Colonic mucosa (tissue), 4 donors: Measurements from ENCODE around the gene PTK6. TPM values are rescaled to one million over a fixed set of nuclear protein-coding genes. Genes with fewer than 3 reads are reported as not detected.

Experiments
- DNase-seq: peaks from one replicate; pipeline ENCODE4 v3.0.0-alpha.2; 2020
- H3K27ac ChIP-seq: fragments of 200-600 bp; one replicate; pipeline ENCODE4 v1.8.0; 2021
- H3K27me3 ChIP-seq: fragments of 200-600 bp; one replicate; pipeline ENCODE4 v1.8.0; 2021
- H3K36me3 ChIP-seq: fragments of 200-600 bp; one replicate; pipeline ENCODE4 v1.8.0; 2021
- H3K4me1 ChIP-seq: fragments of 200-600 bp; one replicate; pipeline ENCODE4 v1.8.0; 2021; ENCODE audit warnings: mild to moderate bottlenecking
- H3K4me3 ChIP-seq: fragments of 200-600 bp; one replicate; pipeline ENCODE4 v1.8.0; 2021
- H3K9ac ChIP-seq, 2 donors: one replicate each; pipeline ENCODE4 v1.7.0; 2013; ENCODE audit warnings: control low read depth in 2 of 2, low read depth in 2 of 2, low read length in 2 of 2
- H3K9me3 ChIP-seq: fragments of 200-600 bp; one replicate; pipeline ENCODE4 v1.8.0; 2021
- intact Hi-C: fragments of 100-400 bp; cut with DNase I; formaldehyde crosslinking; loops from one replicate; pipeline ENCODE4 v1.14.1; 2022
- total RNA-seq, 2 donors: library from RNA; stranded (reverse); fragmentation: NEBNext Ultra II Directional in 1 of 2; extraction: Animal tissue kit (Norgen Biotek cat#: 25700) in 1 of 2; gene quantifications; one replicate each; pipeline ENCODE4 v1.2.1, GENCODE V29; 2021
- TF ChIP-seq, protein P1 (sequence below): fragments of 200-600 bp; IDR thresholded peaks from one replicate; pipeline ENCODE4 v1.8.0; 2022; ENCODE audit warnings: antibody characterized with exemption, mild to moderate bottlenecking
- donor health status: healthy.
- donor health status: DM: no; HTN: no; CAD: no.
- donor health status: DM: no; HTN: no; CAD: no.

PTK6 gene
- total RNA-seq, 2 donors from 2014 or later = 69.0 to 91.1 TPM

DNA sequence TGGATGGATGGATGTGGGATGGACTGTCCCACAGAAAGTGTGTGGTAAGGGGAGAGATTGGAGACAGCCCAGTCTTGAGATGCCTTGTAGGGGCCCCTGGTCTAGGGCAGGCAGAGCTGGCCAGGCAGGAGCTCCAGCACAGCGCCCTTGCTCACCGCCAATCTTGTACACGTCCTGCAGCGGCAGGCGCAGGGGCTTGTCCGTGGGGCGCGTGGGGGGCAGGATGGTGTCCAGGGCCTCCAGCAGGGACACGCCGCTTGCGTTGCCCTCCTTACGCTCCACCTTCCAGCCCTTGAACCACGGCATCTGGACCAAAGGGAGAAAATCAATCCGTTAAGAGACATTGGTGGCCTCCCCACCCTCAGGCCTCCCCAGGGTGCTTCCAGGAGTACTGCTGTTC lies 44.2 kb downstream of the PTK6 start:
- Histone ChIP-seq H3K27me3 (peaks cover 25% of the 10 kb centered on the region), H3K4me1 (peaks cover 3% of the 10 kb centered on the region), H3K36me3 (no peaks in the 10 kb centered on the region), H3K9ac (no peak overlapping the region), H3K27ac (no peak overlapping the region), H3K4me3 (no peak overlapping the region), H3K9me3 (no peaks in the 10 kb centered on the region)
- intact Hi-C loops = no loop called here
- TF ChIP-seq, protein P1, sequence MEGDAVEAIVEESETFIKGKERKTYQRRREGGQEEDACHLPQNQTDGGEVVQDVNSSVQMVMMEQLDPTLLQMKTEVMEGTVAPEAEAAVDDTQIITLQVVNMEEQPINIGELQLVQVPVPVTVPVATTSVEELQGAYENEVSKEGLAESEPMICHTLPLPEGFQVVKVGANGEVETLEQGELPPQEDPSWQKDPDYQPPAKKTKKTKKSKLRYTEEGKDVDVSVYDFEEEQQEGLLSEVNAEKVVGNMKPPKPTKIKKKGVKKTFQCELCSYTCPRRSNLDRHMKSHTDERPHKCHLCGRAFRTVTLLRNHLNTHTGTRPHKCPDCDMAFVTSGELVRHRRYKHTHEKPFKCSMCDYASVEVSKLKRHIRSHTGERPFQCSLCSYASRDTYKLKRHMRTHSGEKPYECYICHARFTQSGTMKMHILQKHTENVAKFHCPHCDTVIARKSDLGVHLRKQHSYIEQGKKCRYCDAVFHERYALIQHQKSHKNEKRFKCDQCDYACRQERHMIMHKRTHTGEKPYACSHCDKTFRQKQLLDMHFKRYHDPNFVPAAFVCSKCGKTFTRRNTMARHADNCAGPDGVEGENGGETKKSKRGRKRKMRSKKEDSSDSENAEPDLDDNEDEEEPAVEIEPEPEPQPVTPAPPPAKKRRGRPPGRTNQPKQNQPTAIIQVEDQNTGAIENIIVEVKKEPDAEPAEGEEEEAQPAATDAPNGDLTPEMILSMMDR = no peak
- DNase-seq = no peak

DNA sequence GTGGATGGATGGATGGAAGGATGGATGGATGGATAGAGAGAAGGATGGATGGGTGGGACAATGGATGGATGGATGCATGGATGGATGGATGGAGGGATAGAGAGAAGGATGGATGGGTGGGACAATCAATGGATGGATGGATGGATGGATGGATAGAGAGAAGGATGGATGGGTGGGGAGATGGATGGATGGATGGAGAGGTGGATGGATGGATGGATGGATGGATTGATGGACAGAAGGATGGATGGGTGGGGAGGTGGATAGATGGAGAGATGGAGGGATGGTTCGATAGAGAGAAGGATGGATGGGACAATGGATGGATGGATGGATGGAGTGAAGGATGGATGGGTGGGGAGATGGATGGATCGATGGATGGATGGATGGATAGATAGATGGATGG lies 44.7 kb downstream of the PTK6 start:
- no peaks in the 10 kb centered on the region for H3K36me3 ChIP-seq
- H3K4me1 ChIP-seq = peaks cover 3% of the 10 kb centered on the region
- H3K27me3 ChIP-seq = peaks cover 24% of the 10 kb centered on the region
- H3K27ac ChIP-seq = no peak overlapping the region
- intact Hi-C loops = no loop called here
- H3K4me3 ChIP-seq = no peak overlapping the region
- H3K9me3 ChIP-seq = no peaks in the 10 kb centered on the region
- no peak overlapping the region for H3K9ac ChIP-seq
- TF ChIP-seq, protein P1 = no peak
- no peak for DNase-seq

DNA sequence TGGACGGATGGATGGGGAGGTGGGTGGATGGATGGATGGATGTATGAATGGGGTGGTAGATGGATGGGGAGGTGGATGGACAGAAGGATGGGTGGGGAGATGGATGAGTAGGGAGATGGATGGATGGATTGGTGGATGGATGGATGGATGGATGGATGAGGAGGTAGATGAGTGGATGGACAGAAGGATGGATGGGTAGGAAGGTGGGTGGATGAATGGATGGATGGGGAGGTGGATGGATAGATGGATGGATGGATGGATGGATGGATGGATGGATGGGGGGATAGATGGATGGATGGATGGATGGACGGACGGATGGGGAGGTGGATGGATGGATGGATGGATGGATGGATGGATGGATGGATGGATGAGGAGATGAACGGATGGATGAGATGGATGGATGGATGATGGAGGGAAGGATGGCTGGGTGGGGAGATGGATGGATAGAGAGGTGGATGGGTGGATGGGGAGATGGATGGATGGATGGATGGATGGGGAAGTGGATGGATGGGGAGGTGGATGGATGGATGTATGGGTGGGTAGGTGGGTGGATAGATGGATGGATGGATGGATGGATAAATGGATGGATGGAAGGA lies 45.4 kb downstream of the PTK6 start:
- H3K9me3 ChIP-seq = no peaks in the 10 kb centered on the region
- no peak for DNase-seq
- H3K4me3 ChIP-seq = no peak overlapping the region
- TF ChIP-seq, protein P1 = no peak
- no peak overlapping the region for H3K27ac ChIP-seq
- H3K27me3 ChIP-seq = peaks cover 21% of the 10 kb centered on the region
- no peak overlapping the region for H3K9ac ChIP-seq
- no peaks in the 10 kb centered on the region for H3K36me3 ChIP-seq
- H3K4me1 ChIP-seq = peaks cover 3% of the 10 kb centered on the region
- intact Hi-C loops = no loop called here

DNA sequence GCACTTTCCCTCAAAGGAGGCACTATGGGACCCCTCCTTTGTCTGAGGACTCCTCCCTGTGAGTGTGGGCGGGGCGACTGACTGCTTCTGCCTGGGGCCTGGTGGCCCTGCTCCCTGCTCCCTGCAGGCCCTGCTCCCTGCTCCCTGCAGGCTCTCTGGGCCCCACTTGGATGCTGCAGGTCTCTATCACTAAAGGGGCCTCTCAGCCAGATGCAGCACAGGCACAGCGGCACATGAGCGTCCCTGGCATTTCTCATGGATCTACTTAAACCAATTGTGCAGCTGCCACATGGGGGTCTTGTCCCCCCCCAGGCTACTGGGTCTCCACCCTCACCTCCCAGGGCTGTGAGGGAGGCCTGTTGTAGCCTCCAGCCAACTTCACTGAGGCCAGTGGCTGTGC lies 46.1 kb downstream of the PTK6 start:
- peaks cover 18% of the 10 kb centered on the region for H3K27me3 ChIP-seq
- no peak for DNase-seq
- H3K4me1 ChIP-seq = no peaks in the 10 kb centered on the region

DNA sequence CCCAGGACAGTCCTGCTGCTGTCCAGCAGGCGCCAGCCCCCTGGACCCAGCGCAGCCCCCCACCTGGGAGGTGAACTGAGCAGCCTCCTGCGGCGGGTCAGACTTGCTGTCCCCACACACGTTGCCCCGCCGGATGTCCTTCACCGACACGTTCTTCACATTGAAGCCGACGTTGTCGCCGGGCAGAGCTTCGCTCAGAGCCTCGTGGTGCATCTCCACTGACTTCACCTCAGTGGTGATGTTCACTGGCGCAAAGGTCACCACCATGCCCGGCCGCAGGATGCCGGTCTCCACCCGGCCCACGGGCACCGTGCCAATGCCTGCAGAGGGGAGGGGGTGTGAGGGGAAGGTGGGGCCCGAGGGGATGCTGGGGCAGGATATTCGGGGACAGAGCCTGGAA lies 46.8 kb downstream of the PTK6 start:
- intact Hi-C loops = no loop called here
- TF ChIP-seq, protein P1 = no peak
- Histone ChIP-seq H3K4me1 (no peaks in the 10 kb centered on the region), H3K4me3 (no peak overlapping the region), H3K9me3 (no peaks in the 10 kb centered on the region), H3K27me3 (peaks cover 18% of the 10 kb centered on the region), H3K27ac (no peak overlapping the region), H3K9ac (no peak overlapping the region), H3K36me3 (no peaks in the 10 kb centered on the region)
- DNase-seq = no peak

More for the DNA sequence above, 46.1 kb downstream of the PTK6 start:
- Histone ChIP-seq H3K27ac (no peak overlapping the region), H3K9ac (no peak overlapping the region), H3K36me3 (no peaks in the 10 kb centered on the region), H3K4me3 (no peak overlapping the region), H3K9me3 (no peaks in the 10 kb centered on the region)
- intact Hi-C loops = no loop called here
- TF ChIP-seq, protein P1 = no peak
